ENCODE data around the gene OR2AT4. TPM values are rescaled to one million over a fixed set of nuclear protein-coding genes. Genes with fewer than 3 reads are reported as not detected.

OR2AT4 gene
- total RNA-seq, 1 experiment from 2014 or later = not detected

DNA sequence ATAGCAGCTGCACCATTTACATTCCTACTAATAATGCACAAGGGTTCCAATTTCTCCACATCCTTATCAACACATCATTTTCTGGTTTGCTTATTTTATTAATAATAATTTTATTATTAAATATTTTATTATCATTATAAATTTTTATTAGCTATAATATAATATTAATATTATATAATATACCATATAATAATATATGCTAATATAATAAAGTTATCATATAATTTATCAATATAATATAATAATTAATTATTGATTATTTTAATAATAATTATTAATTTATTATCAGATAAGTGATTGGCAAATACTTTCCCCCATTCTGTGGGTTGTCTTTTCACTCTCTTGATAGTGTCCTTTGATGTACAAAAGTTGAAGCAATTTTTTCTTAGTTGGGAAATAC lies 27.7 kb downstream of the OR2AT4 start:
- ATAC-seq (no peak), DNase-seq (ENCODE audit: low read depth, low spot score) (no peak)
- H3K36me3 ChIP-seq (ENCODE audit: control insufficient read depth, insufficient read depth, low read length) = no peaks in the 10 kb centered on the region
- H3K9me3 ChIP-seq (ENCODE audit: control insufficient read depth, insufficient read depth, low read depth, low read length) = no peaks in the 10 kb centered on the region
- TF ChIP-seq, protein P1, sequence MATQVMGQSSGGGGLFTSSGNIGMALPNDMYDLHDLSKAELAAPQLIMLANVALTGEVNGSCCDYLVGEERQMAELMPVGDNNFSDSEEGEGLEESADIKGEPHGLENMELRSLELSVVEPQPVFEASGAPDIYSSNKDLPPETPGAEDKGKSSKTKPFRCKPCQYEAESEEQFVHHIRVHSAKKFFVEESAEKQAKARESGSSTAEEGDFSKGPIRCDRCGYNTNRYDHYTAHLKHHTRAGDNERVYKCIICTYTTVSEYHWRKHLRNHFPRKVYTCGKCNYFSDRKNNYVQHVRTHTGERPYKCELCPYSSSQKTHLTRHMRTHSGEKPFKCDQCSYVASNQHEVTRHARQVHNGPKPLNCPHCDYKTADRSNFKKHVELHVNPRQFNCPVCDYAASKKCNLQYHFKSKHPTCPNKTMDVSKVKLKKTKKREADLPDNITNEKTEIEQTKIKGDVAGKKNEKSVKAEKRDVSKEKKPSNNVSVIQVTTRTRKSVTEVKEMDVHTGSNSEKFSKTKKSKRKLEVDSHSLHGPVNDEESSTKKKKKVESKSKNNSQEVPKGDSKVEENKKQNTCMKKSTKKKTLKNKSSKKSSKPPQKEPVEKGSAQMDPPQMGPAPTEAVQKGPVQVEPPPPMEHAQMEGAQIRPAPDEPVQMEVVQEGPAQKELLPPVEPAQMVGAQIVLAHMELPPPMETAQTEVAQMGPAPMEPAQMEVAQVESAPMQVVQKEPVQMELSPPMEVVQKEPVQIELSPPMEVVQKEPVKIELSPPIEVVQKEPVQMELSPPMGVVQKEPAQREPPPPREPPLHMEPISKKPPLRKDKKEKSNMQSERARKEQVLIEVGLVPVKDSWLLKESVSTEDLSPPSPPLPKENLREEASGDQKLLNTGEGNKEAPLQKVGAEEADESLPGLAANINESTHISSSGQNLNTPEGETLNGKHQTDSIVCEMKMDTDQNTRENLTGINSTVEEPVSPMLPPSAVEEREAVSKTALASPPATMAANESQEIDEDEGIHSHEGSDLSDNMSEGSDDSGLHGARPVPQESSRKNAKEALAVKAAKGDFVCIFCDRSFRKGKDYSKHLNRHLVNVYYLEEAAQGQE (IDR thresholded peaks at IDR 0.05; ENCODE audit: insufficient read depth in 1 of 2, low read depth in 2 of 2, low read length in 1 of 2) = no peak
- TF ChIP-seq TCF7L2 (IDR thresholded peaks at IDR 0.05; ENCODE audit: low read depth, low read length) = no peak
- TF ChIP-seq, protein P2, sequence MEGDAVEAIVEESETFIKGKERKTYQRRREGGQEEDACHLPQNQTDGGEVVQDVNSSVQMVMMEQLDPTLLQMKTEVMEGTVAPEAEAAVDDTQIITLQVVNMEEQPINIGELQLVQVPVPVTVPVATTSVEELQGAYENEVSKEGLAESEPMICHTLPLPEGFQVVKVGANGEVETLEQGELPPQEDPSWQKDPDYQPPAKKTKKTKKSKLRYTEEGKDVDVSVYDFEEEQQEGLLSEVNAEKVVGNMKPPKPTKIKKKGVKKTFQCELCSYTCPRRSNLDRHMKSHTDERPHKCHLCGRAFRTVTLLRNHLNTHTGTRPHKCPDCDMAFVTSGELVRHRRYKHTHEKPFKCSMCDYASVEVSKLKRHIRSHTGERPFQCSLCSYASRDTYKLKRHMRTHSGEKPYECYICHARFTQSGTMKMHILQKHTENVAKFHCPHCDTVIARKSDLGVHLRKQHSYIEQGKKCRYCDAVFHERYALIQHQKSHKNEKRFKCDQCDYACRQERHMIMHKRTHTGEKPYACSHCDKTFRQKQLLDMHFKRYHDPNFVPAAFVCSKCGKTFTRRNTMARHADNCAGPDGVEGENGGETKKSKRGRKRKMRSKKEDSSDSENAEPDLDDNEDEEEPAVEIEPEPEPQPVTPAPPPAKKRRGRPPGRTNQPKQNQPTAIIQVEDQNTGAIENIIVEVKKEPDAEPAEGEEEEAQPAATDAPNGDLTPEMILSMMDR (IDR thresholded peaks at IDR 0.05) = no peak
- no peak for TF ChIP-seq SIN3A (IDR thresholded peaks at IDR 0.05; ENCODE audit: borderline replicate concordance, insufficient read depth, low read depth, low read length)
- TF ChIP-seq POLR2AphosphoS5 (IDR thresholded peaks at IDR 0.05; ENCODE audit: low read depth, low read length) = no peak
- no peaks in the 10 kb centered on the region for H3K4me1 ChIP-seq (ENCODE audit: control insufficient read depth, insufficient read depth, low read length)
- no peak overlapping the region for H3K4me3 ChIP-seq (ENCODE audit: low read depth in 2 of 2, low read length in 2 of 2)
- ChIA-PET POLR2A (no interaction called here), CTCF (no interaction called here)
- no peak overlapping the region for H3K27ac ChIP-seq (ENCODE audit: low read length)
- intact Hi-C loops (cut with micrococcal nuclease; ENCODE audit: unreplicated experiment) (no loop called here), in situ Hi-C loops (cut with HindIII; ENCODE audit: low pct_unique_long_range_greater_than_20kb, low sequenced_read_pairs) (no loop called here)
- BruUV-seq (replicated peaks) = no TSS peak
- H3K27me3 ChIP-seq (ENCODE audit: control insufficient read depth, insufficient read depth, low read length) = peaks cover 29% of the 10 kb centered on the region

DNA sequence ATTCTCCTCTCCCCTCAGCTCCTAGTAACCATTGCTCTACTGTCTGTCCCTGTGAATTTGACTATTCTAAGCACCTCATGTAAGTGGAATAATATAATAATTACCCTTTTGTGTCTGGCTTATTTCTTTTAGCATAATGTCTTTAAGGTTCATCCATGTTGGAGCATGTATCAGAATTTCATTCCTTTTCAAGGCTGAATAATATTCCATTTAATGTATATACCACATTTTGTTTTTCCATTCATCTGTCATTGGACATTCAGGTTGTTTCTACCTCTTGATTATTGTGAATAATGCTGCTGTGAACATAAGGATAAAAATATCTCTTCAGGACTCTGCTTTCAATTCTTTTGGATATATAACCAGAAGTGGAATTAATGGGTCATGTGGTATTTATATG lies 28.1 kb downstream of the OR2AT4 start:
- in situ Hi-C loops (cut with HindIII; ENCODE audit: low pct_unique_long_range_greater_than_20kb, low sequenced_read_pairs) (no loop called here), intact Hi-C loops (cut with micrococcal nuclease; ENCODE audit: unreplicated experiment) (no loop called here)
- H3K4me3 ChIP-seq (ENCODE audit: low read depth in 2 of 2, low read length in 2 of 2) = no peak overlapping the region
- no peaks in the 10 kb centered on the region for H3K36me3 ChIP-seq (ENCODE audit: control insufficient read depth, insufficient read depth, low read length)
- no TSS peak for BruUV-seq (replicated peaks)
- H3K4me1 ChIP-seq (ENCODE audit: control insufficient read depth, insufficient read depth, low read length) = no peaks in the 10 kb centered on the region
- H3K27ac ChIP-seq (ENCODE audit: low read length) = no peak overlapping the region
- TF ChIP-seq, protein P2 (IDR thresholded peaks at IDR 0.05) = no peak
- TF ChIP-seq TCF7L2 (IDR thresholded peaks at IDR 0.05; ENCODE audit: low read depth, low read length) (no peak), POLR2AphosphoS5 (IDR thresholded peaks at IDR 0.05; ENCODE audit: low read depth, low read length) (no peak), SIN3A (IDR thresholded peaks at IDR 0.05; ENCODE audit: borderline replicate concordance, insufficient read depth, low read depth, low read length) (no peak)
- TF ChIP-seq, protein P1 (IDR thresholded peaks at IDR 0.05; ENCODE audit: insufficient read depth in 1 of 2, low read depth in 2 of 2, low read length in 1 of 2) = no peak
- DNase-seq (ENCODE audit: low read depth, low spot score) = no peak
- ChIA-PET CTCF (interaction anchor here (0.5 kb wide), 1 partner anchor 272 kb away, joined by 3 read pairs; no protein-coding TSS in a partner anchor), POLR2A (no interaction called here)
- ATAC-seq = no peak
- H3K27me3 ChIP-seq (ENCODE audit: control insufficient read depth, insufficient read depth, low read length) = peaks cover 27% of the 10 kb centered on the region
- no peaks in the 10 kb centered on the region for H3K9me3 ChIP-seq (ENCODE audit: control insufficient read depth, insufficient read depth, low read depth, low read length)
